ENCODE data around the gene SMPD1.
"Not testable (repeated sequence)": the region's sequence is repeated elsewhere in the genome, so short reads cannot be mapped to it uniquely, and the experiment has no call there.

SMPD1 gene

DNA sequence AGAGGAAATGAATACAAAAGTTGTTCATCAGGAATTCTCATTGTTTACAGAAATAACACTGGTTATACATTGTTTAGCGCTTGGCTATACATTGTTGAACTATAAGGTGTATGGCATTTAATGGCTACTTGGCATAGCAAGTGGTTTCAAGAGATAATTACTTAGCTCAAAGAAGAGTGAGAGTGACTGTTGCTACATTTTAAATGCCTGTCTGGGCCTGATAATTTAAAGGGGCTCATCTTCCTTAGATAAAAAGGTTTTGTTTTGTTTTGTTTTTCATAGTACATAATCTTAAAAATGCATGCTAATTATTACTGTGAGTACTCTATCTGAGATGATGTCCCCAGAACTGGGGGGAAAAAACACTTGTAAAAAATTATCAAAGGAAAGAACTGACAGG lies 1.5 kb upstream of the SMPD1 start:
- no peak for DNase-seq (ENCODE audit: low spot score)

DNA sequence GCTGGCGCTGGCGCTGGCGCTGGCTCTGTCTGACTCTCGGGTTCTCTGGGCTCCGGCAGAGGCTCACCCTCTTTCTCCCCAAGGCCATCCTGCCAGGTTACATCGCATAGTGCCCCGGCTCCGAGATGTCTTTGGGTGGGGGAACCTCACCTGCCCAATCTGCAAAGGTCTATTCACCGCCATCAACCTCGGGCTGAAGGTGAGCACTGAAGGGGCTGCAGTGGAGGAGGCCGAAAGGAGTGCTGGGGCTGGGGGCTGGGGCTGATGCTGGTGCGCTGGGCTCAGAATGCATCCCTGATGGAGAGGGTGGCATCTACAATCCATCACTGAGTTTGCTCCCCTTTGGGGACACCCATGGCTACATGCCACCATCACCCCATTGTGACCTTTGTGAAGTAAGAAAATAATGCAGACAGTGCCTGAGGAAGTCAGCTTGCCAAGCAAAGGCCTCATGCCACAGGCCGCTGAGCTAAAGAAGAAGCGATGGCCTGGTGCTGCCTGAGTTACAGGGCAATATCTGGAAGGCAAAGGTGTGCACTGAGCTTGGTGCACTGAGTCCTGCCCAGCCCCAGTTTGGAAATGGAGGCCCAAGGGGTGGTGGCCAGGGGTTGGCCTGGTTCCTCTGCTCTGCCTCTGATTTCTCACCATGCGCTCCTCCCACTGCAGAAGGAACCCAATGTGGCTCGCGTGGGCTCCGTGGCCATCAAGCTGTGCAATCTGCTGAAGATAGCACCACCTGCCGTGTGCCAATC lies 620 bp downstream of the SMPD1 start:
- DNase-seq (ENCODE audit: low spot score) = no peak

DNA sequence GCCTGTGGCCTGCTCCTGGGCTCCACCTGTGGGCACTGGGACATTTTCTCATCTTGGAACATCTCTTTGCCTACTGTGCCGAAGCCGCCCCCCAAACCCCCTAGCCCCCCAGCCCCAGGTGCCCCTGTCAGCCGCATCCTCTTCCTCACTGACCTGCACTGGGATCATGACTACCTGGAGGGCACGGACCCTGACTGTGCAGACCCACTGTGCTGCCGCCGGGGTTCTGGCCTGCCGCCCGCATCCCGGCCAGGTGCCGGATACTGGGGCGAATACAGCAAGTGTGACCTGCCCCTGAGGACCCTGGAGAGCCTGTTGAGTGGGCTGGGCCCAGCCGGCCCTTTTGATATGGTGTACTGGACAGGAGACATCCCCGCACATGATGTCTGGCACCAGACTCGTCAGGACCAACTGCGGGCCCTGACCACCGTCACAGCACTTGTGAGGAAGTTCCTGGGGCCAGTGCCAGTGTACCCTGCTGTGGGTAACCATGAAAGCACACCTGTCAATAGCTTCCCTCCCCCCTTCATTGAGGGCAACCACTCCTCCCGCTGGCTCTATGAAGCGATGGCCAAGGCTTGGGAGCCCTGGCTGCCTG lies 1.4 kb downstream of the SMPD1 start:
- DNase-seq (ENCODE audit: low spot score) = no peak

DNA sequence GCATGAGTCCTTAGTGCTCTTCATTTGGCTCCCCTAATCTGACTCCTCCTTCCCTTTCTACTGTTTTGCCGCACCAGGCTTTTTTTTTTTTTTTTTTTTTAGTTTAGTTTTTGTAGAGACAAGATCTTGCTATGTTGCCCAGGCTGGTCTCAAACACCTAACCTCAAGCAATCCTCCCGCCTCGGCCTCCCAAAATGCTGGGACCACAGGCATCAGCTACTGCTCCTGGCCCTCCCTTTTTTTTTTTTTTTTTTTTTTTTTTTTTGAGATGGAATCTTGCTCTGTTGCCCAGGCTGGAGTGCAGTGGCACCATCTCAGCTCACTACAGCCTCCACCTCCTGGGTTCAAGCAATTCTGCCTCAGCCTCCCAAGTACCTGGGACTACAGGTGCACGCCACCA lies 2.0 kb downstream of the SMPD1 start:
- not testable (repeated sequence) for DNase-seq (ENCODE audit: low spot score)

DNA sequence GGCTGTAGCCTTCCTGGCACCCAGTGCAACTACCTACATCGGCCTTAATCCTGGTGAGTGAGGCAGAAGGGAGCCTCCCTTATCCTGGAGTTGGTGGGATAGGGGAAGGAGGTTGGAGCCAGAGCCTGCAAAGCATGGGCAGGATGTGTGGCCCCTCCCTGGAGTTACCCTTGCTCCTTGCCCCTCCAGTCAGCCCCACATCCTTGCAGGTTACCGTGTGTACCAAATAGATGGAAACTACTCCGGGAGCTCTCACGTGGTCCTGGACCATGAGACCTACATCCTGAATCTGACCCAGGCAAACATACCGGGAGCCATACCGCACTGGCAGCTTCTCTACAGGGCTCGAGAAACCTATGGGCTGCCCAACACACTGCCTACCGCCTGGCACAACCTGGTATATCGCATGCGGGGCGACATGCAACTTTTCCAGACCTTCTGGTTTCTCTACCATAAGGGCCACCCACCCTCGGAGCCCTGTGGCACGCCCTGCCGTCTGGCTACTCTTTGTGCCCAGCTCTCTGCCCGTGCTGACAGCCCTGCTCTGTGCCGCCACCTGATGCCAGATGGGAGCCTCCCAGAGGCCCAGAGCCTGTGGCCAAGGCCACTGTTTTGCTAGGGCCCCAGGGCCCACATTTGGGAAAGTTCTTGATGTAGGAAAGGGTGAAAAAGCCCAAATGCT lies 3.9 kb downstream of the SMPD1 start:
- DNase-seq (ENCODE audit: low spot score) = no peak

DNA sequence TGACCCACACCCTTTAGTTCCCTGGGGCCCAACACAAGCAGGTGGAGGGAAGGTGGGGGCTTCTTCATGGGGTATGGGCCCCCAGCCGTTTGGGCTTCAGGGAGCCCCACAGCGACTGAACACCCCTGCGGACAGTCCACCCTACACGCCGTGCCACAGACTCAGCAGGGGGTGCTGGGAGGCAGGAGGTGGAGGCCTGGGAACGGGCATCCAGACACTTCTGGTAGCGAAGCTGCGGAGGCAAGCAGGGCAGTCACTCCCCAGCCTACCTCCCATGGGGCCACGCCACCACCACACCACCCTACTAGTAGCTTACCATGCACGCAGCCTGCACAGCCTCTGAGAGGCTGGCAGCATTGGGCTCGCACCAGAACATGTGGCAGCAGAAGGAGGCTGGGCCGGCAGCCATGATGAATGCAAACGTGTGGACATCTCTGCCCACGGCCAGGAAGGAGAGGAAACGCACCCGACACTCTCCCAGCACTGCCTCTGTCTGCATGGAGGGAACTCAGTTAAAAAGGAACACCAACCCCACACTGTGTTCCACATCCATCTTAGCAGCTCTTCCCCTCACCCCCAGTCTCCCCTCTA lies 5.3 kb downstream of the SMPD1 start:
- no peak for DNase-seq (ENCODE audit: low spot score)

DNA sequence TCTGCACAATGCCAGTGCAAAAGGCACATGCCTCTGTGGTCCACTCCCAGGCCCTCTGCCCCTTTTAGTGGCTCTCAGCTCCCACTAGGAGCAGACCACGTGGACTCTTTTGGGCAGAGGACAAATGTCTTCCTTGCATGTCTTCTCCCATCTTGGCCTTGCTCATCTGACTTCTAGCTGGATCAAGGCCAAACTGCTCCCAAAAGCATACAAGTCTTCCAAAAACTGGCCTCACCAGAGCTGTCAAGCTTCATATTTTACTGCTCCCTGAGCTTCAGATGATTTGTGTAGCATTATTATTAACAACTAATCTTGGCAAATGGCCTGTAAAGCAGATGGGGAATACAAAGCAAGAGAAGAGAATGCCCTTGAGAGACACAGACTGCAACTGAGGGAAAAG lies 6.9 kb downstream of the SMPD1 start:
- DNase-seq (ENCODE audit: low spot score) = no peak

DNA sequence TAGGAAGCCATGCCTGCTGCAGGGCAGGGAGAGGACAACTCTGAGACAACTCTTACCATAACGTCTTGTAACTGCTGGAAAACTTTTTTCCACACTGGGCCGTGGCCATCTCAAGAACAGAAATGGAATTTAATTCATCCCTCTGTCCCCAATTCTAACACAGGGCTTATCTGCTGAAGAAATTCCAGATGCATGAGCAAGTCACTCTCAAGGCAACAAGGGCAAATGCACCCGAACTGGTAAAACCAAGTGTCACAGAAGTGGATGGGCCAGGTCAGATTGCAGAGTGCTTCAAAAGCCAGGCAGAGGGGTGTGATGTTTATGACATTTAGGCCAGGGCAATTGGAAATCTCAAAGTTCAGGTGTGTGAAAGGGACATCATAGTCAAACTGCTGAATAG lies 7.4 kb downstream of the SMPD1 start:
- no peak for DNase-seq (ENCODE audit: low spot score)

DNA sequence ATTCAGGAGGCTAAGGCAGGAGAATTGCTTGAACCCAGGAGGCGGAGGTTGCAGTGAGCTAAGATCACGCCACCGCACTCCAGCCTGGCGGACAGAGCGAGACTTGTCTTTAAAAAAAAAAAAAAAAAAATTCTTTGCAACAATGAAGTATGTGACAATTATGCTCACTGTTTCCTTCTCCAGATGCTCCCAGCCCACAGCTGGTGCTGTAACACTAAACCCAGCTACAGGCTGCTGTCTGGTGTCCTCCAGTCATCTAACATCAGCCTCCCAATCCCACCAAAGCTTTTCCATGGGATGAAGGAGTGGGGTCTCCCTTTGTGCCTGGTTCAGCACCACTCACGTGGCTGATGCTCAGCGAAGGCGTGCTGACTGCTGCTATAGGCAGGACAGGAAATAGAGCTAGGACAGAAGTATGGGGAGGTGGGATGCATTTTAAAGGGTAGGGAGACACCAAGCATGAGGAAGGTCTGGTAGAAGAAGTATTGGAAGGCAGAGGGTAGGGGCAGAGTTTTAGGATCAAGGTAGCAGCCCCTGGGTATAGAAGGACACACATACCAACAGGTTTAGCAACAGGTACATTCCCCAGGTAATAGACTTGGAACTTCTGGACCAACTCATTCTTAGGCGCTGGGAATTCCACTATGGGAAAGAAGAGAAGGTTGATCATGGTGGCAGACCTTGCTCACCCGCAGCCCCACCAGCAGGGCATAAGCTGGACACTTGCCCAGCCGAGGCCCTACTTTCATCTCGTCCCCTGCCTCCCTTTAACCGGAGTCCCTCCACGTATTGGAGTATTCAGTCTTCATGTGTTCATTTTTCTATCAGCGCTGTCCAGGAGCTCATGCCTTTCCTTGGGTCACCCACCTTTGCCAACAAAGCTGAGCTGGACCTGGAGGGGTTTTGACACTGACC lies 10.4 kb downstream of the SMPD1 start:
- peak; percentile 68 for DNase-seq (ENCODE audit: low spot score)

DNA sequence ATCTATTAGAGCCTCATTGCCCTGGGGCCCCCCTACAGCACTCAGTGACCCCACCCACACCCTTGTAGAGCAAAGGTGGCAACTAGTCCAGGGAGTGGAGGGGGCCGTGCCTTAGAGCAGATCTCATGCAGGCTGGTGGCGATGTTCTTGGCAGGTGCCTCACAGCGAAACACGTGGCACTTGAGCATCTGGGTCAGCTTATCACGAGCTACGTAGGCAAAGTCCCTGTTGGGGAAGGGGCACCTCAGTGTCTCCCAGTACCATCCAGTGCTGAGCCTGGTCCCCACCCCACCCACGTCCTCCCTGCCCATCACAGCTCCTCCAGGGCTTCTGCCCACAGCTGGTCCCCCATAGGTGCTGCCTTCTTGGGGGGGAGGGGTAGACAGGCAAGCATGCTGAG lies 11.2 kb downstream of the SMPD1 start:
- no peak for DNase-seq (ENCODE audit: low spot score)

DNA sequence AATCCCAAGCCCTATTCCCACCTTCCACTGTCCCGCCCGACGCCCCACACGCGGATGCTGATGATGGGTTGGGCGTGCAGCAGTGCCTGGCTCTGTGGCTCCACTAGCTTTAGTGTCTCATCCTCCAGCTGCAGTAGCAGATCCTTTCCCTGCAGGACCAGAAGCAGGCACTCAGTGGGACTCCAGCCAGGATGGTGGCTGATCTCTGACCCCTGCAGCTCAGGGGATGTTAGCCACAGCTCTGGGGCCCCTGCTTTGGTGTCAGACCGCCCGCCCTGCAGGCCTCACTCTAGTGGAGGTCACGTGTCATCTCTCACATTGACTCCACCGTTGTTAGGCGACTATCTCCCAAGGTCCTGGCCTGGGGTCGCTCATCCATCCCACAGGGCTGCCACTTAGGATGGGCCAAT lies 11.8 kb downstream of the SMPD1 start:
- DNase-seq (ENCODE audit: low spot score) = no peak

DNA sequence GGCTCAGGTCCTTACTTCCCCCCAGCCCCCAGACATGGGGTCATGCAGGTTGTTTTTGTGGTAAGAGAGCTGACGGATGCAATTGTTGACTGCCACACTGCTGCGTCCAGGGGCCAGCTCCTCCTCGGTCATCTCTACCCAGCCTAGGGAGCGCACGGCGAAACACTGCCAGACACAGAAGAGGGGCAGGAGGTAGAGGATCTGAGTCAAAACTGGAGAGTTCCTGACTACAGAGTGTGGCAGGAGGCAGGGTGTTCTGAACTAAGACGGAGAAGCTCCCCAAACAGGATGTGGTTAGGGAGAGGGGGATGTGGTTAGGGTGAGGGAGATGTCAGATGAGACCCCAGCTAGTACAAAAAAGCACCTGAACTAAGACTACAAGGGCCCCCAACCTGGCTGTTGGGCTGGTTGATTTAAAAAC lies 12.3 kb downstream of the SMPD1 start:
- DNase-seq (ENCODE audit: low spot score) = no peak

DNA sequence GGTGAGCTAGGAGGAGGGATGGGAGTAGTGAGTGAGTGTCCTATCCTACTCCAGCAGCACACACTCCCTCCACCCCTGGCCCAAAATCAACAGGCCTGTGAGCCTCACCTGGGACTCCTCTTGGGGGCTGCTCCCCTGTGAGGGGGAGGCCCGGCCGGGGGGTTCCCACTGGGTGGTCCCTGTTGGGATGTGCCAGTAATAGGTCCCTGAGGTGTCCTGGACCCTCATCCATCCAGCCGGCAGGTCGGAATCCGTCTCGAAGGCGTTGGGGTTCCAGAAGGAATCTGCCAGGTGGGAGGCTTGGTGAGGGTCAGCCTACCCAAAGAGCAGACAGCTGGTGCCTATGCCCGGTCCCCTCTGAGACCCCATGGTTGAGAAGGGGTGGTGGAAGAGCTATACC lies 13.3 kb downstream of the SMPD1 start:
- no peak for DNase-seq (ENCODE audit: low spot score)

DNA sequence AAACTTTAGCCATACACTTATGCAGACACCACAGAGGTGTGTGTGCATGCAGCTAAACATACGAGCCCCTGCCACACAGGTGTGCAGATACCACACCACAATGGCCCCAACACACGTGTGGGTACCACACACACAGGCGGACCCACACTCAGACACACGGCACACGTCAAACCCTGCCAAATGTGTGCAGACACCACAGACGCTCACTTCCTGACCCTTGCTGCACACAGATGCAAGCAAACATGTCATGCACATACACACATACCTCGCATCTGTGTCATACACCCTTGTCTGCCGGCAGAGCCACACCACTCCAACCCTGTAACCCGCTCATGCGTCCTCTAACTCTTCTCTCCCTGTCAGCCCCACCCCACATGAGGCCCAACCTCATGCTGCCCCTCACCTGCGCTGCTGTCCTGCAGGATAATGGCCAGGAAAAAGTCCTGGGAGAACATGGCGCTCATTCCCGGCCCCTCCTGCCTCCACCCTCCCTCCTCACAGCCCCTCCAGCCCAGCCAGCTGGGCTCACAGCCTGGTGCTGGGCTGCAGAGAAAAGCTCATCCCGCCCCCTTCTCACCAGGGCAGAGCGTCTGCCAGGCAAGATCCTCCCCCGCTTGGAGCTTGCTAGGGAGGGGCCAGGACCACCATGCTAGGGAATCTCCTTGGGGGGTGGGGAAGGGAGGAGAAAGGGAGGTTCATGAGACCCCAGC lies 14.2 kb downstream of the SMPD1 start:
- no peak for DNase-seq (ENCODE audit: low spot score)

DNA sequence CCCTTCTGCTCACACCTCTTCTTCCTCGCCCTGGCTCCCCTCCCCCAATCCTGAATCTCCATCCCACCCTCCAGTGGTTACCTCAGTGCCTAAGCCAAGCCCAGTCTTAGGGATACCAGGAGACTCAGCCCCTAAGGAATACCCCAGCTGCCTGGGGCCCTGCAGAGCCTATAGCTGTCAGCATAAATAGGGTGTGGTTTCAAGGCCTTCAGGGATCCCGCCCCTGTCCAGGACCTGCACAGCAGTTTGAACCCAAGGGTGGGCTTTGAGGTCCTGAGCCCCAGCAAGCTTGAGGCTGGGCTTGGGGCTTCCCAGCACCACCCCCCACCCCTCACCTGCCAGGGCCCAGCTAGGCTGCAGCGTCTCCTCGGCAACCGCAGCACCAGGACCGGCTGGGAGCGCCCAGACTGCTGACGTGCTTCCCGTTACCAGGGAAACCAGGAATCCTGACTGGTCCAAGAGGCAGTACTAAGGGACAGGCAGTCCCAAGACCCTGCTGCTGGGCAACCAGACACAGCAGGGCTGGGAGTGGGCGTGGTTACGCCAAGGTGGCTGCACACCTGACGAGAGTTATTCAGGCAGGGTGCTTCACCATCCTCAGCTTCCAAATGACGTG lies 14.9 kb downstream of the SMPD1 start:
- peak; percentile 73 for DNase-seq (ENCODE audit: low spot score)

DNA sequence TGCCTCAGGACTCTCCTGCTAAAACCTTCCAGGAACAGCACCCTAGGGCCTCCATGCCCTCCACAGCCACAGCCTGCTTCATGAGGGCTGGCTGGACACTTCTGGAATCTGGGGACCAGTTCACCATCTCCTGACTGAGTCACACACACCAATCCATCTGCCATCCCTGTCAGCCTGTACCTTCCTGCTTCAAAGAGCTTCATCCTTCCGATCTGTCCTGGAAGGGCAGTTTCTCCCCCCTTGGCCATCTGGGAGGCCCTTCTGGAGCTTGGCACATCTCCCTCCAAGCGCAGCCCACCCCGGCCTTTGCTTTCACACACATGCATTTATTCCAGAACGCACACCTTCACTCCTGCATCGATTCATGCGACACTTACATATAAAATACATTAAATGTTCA lies 15.6 kb downstream of the SMPD1 start:
- DNase-seq (ENCODE audit: low spot score) = no peak

DNA sequence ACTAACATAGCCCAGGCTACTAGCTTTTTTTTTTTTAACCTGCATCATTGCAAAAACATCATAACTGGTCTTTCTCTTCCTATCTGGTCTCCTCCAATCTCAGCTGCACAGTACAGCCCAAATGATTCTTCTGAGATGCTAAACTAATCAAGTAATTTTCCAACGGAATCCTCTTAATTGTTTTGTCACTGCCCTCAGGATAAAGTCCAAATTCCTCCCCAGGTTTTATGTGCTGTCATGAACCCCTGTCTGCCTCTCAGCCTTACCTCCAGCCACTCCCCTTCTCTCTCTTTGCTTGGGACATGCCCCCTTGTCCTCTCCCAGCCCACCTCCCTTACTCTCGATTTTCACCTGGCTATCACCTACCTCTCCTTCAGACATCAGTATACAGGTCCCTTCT lies 16.1 kb downstream of the SMPD1 start:
- DNase-seq (ENCODE audit: low spot score) = no peak

DNA sequence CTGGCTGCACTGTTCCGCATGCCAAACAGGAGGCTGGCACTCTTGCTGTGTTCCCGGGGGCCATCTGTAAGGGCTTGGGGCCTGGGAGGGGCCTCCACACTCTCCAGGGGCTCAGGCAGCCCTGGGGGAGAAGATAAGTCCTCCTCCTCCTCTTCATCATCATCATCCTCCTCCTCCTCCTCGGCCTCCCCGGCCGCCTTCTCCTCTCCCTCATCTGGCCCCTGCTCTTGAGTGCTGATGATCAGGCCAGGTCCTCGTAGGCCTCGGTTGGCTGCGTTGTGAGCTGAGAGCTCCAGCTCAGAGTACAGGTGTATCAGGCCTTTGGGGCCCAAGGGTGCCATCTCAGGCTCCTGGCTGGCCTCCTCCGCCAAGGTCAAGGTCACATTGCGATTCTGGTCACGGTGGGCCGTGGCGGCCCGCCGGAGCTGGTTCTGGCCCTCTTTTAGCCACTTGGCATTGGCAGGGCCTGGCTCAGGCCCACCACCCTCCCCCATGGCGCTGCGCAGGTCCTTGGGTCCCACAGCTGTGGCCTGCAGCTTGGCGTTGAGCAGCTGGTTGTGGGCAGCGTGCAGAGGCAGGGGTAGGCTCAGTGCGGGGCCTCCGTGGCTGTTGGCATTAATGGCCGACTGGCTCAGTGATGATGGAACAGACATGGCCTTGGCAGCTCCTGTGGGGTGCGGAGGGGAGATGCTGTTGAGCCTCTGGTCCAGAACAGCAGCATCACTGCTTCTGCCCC lies 20.6 kb downstream of the SMPD1 start:
- no peak for DNase-seq (ENCODE audit: low spot score)

DNA sequence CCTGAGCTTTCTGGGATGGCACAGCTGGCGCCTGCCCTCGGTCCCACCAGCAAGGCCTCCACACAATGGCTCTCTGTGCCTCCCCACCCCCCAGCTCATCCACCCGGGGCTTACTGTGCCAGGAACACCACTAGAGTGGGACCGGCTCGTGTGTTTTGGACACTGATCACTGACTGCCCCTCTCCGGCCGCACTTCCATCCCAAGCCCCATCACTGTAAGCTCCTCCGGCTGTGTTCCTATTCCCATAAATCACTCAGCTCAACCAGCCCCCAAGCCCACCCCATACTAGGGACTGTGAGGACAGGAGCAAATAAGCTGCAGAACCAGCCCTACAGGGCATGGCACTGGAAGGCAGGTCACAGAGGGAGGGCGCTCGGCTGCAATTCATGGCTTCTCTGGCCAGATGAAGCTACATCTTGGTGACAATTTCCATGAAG lies 21.3 kb downstream of the SMPD1 start:
- peak; percentile 94 for DNase-seq (ENCODE audit: low spot score)

DNA sequence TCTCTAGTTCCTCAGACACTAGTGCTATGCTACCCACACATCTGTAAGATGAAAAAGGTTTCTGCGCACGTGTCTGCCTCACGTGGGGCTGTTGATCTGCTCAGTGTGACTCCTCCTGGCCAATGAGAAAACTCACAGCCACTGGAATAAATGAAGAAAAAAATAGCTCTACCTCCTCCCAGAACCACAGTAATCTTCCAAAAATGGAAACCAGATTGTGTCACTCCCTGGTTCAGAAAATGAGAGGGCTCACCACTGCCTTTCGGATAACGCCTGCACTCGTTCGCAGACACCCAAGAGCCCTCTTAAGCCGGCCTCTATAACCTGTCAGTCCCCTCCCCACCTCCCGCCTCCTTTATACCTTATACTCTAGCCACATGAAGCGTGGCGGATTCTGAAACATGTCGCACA lies 23.5 kb downstream of the SMPD1 start:
- DNase-seq (ENCODE audit: low spot score) = no peak

Measured in pons (tissue), 1 donor.